GM12873 (cell line): Measurements from ENCODE around the gene CACNA1G.

Experiments used
- TF ChIP-seq, protein P1 (sequence below): IDR thresholded peaks from 2 replicates; pipeline ENCODE4 v1.5.1; 2012; ENCODE audit warnings: low read depth, mild to moderate bottlenecking, moderate library complexity, low read length, control low read depth; ENCODE audit not compliant: insufficient read depth; ENCODE audit errors: missing control alignments

The CACNA1G gene

DNA sequence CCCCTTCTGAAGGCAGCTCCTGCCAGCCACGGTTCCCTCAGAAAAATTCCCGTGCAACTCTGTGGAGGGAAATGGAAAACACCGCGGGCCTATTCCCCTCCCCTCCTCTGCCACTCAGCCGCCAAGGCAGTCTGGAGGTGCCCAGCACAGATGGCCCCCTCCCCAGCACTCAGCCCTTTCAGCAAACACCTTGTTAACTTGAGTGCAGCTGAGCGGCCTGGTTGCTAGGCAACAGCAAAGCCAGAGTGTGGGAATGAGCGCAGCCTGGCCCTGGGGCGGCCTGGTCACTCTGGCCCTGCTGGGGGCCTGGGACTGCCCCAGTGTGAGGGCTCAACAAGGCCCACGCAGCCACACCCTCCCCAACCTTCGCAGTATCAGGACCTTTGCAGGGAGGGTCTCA is 32.8 kb downstream of the CACNA1G start:
- TF ChIP-seq, protein P1, sequence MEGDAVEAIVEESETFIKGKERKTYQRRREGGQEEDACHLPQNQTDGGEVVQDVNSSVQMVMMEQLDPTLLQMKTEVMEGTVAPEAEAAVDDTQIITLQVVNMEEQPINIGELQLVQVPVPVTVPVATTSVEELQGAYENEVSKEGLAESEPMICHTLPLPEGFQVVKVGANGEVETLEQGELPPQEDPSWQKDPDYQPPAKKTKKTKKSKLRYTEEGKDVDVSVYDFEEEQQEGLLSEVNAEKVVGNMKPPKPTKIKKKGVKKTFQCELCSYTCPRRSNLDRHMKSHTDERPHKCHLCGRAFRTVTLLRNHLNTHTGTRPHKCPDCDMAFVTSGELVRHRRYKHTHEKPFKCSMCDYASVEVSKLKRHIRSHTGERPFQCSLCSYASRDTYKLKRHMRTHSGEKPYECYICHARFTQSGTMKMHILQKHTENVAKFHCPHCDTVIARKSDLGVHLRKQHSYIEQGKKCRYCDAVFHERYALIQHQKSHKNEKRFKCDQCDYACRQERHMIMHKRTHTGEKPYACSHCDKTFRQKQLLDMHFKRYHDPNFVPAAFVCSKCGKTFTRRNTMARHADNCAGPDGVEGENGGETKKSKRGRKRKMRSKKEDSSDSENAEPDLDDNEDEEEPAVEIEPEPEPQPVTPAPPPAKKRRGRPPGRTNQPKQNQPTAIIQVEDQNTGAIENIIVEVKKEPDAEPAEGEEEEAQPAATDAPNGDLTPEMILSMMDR, result no peak

DNA sequence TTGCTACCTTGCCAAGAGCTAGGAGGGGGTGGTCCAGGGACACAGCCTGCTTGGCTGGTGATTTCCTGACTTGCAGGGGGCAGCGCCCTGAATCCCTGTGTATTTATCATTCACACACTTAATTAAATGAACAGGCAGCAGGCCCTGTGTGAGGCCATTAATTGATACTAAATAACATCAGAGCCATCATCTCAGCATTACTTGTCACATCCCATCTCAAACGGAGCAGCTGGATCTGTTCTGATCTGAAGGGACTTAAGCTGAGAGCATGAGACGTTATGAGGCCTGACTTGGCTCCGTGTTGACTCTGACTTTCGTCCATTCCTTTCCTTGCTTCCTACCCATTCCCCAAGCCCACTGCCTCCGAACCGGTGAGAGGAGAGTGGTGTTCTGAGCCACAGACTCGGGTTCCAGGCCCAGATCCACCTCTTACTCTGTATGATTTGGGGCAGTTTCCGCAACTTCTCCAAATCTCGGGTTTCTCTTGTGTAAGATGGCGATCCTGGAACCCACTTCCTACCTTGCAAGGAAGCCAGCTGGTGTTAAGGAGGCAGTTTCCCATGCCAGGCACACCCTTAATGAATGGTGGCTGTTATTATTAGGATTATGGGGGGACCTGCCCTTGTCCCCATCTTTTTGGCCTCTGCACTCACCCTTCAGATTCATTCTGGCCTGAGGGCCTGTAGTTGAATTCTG is 33.8 kb downstream of the CACNA1G start:
- TF ChIP-seq, protein P1, result no peak

DNA sequence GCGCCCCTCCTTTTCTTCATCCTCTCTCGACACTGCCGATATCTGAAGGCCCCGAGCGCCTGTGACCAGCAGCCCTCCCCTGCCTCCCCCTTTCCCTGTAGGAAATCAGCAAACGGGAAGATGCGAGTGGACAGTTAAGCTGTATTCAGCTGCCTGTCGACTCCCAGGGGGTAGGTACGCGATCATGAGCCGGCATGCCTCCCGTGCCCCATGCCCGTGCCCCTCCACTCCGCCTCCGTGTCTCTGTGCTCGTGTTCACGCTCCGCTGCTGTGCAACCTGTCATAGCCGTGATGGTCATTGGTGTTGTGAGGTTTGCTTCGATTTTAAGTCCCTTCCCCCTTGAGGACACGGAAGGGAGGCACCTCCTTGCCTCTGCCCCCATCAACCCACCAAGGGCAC is 34.4 kb downstream of the CACNA1G start:
- TF ChIP-seq, protein P1, result no peak

DNA sequence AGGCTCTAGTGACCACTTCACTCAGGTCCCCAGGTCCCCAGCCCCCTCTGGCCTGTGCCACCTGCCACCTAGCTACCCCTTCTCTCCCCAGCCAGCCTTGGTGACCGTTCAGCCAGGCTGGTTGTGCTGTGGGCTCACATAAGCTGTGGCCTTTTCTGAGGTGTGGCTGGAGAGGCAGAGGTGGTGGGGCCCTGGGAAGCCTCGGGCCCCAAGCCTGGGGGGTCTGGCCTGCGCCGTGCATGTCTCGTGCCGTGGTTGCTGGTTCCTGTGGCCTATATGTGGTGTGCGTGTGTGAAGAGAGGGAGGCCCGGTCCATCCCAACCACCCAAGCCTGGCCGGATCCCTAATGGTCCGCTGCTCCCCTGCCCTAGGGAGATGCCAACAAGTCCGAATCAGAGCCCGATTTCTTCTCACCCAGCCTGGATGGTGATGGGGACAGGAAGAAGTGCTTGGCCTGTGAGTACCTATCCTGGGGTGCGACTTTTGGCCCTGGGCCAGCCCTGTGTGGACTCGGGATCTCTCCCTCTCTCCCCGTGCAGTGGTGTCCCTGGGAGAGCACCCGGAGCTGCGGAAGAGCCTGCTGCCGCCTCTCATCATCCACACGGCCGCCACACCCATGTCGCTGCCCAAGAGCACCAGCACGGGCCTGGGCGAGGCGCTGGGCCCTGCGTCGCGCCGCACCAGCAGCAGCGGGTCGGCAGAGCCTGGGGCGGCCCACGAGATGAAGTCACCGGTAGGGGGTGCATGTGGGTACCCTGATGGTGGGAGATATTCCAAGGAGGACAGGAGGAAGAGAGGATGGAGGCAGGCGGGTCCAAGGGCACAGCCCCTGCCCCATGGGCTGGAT is 35.9 kb downstream of the CACNA1G start:
- TF ChIP-seq, protein P1, result peak; percentile 22

DNA sequence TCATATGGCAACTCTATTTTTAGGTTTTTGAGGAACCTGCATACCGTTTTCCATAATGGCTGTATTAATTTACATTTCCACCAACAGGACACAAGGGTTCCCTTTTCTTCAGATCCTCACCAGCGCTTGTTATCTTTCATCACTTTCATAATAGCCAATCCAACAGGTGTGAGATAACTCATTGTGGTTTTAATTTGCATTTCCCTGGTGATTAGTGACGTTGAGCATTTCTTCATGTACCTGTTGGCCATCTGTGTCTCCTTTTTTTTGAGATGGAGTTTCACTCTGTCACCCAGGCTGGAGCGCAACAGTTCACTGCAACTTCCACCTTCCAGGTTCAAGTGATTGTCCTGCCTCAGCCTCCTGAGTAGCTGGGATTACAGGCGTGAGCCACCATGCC is 38.0 kb downstream of the CACNA1G start:
- TF ChIP-seq, protein P1, result no peak

DNA sequence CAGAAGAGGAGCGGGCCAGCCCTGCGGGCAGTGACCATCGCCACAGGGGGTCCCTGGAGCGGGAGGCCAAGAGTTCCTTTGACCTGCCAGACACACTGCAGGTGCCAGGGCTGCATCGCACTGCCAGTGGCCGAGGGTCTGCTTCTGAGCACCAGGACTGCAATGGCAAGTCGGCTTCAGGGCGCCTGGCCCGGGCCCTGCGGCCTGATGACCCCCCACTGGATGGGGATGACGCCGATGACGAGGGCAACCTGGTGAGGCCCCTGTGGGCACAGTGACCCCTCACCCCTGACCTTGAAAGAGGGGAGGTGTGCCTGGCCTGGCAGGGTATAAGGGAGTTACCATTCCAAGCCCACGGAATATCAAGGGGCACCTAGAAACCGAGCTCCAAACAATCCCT is 39.1 kb downstream of the CACNA1G start:
- TF ChIP-seq, protein P1, result no peak

DNA sequence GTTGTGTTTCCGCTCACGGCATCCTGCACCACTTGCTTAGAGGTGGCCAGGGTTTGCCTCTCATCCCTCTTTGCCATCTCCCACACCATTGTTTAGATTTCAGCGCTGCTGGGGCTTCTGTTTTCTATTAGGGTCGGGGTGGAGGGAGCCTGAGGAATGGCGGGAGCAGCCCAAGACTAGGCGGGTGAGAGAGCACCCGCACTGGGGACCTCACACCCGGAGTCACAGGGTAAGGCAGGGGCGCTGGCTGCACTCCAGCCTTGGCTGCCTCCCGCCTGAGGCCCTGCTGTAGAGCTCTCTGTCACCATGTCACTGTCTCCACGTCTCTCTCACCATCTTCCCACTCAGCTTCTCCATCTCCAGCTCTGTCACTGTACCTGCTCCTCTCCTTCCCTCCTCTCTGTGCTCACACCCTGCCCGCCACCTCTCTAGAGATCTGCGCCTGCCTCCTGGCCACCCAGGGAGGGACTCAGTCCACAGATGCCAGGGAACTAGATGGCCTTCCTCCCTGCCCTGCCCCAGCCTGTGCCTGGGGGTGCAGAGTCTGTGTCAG is 41.4 kb downstream of the CACNA1G start:
- TF ChIP-seq, protein P1, result no peak
